Cardiac muscle cell (in vitro differentiated cells and primary cell): ENCODE data around the gene SCARB2. TPM values are rescaled to one million over a fixed set of nuclear protein-coding genes. Genes with fewer than 3 reads are reported as not detected.
"Not testable (repeated sequence)": the region's sequence is repeated elsewhere in the genome, so short reads cannot be mapped to it uniquely, and the experiment has no call there.

Experiments
- DNase-seq, 2 donors: peaks; one replicate each; pipeline versions ENCODE4 v3.0.0 to v3.0.0-alpha.2; 2010 to 2017; ENCODE audit warnings: low read depth in 1 of 2, low spot score in 1 of 2
- H3K27ac ChIP-seq: fragments of 200-600 bp; sonication (generic); 2 replicates; pipeline ENCODE4 v1.5.1; 2016
- H3K27me3 ChIP-seq: fragments of 200-600 bp; sonication (generic); 2 replicates; pipeline ENCODE4 v1.6.0; 2016; ENCODE audit warnings: control low read depth
- H3K36me3 ChIP-seq: fragments of 200-600 bp; sonication (generic); 2 replicates; pipeline ENCODE4 v1.5.1; 2016; ENCODE audit warnings: control low read depth
- H3K4me1 ChIP-seq: fragments of 200-600 bp; sonication (generic); 2 replicates; pipeline ENCODE4 v1.8.1; 2017; ENCODE audit warnings: low read depth, mild to moderate bottlenecking, mixed run types
- H3K4me3 ChIP-seq: fragments of 200-600 bp; sonication (generic); 2 replicates; pipeline ENCODE4 v1.5.1; 2016; ENCODE audit warnings: mild to moderate bottlenecking
- H3K9me3 ChIP-seq: fragments of 200-600 bp; sonication (generic); 2 replicates; pipeline ENCODE4 v1.5.1; 2017; ENCODE audit warnings: low read depth, mild to moderate bottlenecking, control low read depth
- polyA plus RNA-seq: library from polyadenylated mRNA; unstranded; fragments of >200 nt; fragmentation: Nextera tagmentation; extraction: Ambion mirVana; gene quantifications from 2 replicates; pipeline ENCODE4 v1.2.1, GENCODE V29; 2016
- total RNA-seq: library from RNA; depleted of rRNA; stranded (reverse); fragments of >200 nt; gene quantifications from 2 replicates; pipeline ENCODE4 v1.2.3, GENCODE V29; 2016
- TF ChIP-seq, protein P1 (sequence below): IDR thresholded peaks from 2 replicates; pipeline ENCODE4 v1.5.1; 2012; ENCODE audit warnings: low read depth, mild to moderate bottlenecking, low read length

Gene SCARB2
- total and polyA plus RNA-seq, 2 experiments from 2014 or later, result 40.5 to 78.6 TPM

- TF ChIP-seq, protein P1, sequence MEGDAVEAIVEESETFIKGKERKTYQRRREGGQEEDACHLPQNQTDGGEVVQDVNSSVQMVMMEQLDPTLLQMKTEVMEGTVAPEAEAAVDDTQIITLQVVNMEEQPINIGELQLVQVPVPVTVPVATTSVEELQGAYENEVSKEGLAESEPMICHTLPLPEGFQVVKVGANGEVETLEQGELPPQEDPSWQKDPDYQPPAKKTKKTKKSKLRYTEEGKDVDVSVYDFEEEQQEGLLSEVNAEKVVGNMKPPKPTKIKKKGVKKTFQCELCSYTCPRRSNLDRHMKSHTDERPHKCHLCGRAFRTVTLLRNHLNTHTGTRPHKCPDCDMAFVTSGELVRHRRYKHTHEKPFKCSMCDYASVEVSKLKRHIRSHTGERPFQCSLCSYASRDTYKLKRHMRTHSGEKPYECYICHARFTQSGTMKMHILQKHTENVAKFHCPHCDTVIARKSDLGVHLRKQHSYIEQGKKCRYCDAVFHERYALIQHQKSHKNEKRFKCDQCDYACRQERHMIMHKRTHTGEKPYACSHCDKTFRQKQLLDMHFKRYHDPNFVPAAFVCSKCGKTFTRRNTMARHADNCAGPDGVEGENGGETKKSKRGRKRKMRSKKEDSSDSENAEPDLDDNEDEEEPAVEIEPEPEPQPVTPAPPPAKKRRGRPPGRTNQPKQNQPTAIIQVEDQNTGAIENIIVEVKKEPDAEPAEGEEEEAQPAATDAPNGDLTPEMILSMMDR, result no peak
- no peaks in the 10 kb centered on the region for H3K4me1 ChIP-seq
Measured at GRCh38 chr4:76246025-76246424, 32.4 kb upstream of the SCARB2 start.

DNA sequence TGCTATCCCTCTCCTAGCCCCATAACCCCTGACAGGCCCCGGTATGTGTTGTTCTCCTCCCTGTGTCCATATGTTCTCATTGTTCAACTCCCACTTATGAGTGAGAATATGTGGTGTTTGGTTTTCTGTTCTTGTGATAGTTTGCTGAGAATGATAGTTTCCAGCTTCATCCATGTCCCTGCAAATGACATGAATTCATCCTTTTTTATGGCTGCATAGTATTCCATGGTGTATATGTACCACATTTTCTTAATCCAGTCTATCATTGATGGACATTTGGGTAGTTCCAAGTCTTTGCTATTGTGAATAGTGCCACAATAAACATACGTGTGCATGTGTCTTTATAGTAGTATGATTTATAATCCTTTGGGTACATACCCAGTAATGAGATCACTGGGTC lies 30.3 kb upstream of the SCARB2 start:
- H3K4me1 ChIP-seq, H3K27ac ChIP-seq, H3K36me3 ChIP-seq, H3K9me3 ChIP-seq, DNase-seq, H3K4me3 ChIP-seq, H3K27me3 ChIP-seq: not testable (repeated sequence)

More at GRCh38 chr4:76246025-76246424, 32.4 kb upstream of the SCARB2 start:
- H3K9me3 ChIP-seq, result no peaks in the 10 kb centered on the region
- H3K27me3 ChIP-seq, result peaks cover 19% of the 10 kb centered on the region
- no peak overlapping the region for H3K4me3 ChIP-seq
- H3K36me3 ChIP-seq, result no peaks in the 10 kb centered on the region
- H3K27ac ChIP-seq, result no peak overlapping the region
- no peak for DNase-seq

DNA sequence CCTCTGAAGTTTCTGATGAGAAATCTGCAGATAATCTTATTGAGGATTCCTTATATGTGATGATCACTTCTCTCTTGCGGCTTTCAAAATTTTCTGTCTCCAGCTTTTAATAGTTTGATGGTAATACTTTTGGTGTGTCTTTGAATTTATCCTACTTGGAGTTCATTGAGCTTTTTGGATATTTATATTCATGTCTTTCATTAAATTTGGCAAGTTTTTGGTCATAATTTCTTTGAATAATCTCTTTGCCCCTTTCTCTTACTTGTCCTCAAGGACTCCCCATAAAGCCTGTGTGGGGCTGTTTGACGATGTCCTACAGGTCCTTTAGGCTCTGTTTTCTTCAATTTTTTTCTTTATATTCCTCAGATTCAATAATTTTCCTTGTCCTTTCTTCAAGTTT lies 26.6 kb upstream of the SCARB2 start:
- Histone ChIP-seq H3K27me3 (no peaks in the 10 kb centered on the region), H3K4me3 (no peak overlapping the region), H3K27ac (no peak overlapping the region), H3K36me3 (no peaks in the 10 kb centered on the region), H3K9me3 (no peaks in the 10 kb centered on the region), H3K4me1 (no peaks in the 10 kb centered on the region)
- DNase-seq, result no peak
- TF ChIP-seq, protein P1, result no peak

- no peaks in the 10 kb centered on the region for H3K36me3 ChIP-seq
- TF ChIP-seq, protein P1, result no peak
Measured at GRCh38 chr4:76238701-76239100, 25.1 kb upstream of the SCARB2 start.

DNA sequence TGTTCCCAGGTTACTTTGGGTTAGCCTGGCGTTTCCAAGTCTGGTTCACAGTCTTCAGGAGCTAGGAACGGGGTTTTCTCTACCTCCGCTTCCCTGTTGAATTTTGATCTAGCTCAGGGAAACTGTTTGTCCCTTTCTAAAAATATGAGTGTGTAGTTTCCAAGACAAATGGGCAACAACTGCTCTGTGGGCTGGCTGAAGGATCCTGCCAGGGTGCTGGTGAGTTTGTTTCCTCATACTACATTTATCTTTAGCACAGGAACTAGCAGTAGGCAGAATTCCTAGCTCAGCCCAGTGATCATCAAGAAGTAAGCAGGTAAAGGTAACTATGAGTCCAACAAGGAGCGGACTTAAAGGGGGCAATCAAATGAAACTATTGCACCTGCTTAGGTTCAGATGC lies 24.6 kb upstream of the SCARB2 start:
- Histone ChIP-seq H3K27ac (no peak overlapping the region), H3K4me1 (no peaks in the 10 kb centered on the region), H3K36me3 (no peaks in the 10 kb centered on the region), H3K9me3 (no peaks in the 10 kb centered on the region), H3K4me3 (no peak overlapping the region), H3K27me3 (no peaks in the 10 kb centered on the region)
- TF ChIP-seq, protein P1, result no peak
- no peak for DNase-seq

More at GRCh38 chr4:76238701-76239100, 25.1 kb upstream of the SCARB2 start:
- Histone ChIP-seq H3K27me3 (no peaks in the 10 kb centered on the region), H3K4me3 (no peak overlapping the region), H3K27ac (no peak overlapping the region), H3K4me1 (no peaks in the 10 kb centered on the region), H3K9me3 (no peaks in the 10 kb centered on the region)
- DNase-seq, result no peak

DNA sequence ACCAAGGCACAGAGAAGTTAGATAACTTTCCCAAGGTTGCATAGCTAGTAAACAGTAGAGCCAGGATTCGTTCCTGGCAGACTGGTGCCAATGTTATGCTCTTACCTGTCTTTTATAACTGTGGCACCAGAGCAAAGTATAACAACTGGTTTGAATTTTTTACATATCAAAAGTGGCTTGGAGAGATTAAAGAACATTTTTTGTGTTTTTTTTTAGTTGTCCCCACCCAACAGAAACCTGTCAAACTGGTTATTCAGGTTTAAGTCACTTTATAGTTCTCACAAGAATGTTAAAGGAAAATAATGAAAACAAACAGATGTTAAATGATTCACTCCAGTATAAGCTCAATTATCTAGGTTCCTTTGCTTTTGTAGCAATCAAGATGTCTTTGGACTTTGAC lies 22.3 kb upstream of the SCARB2 start:
- H3K27ac ChIP-seq, result no peak overlapping the region

More for the DNA sequence above, 22.3 kb upstream of the SCARB2 start:
- TF ChIP-seq, protein P1, result no peak
- H3K4me1 ChIP-seq, result no peaks in the 10 kb centered on the region
- H3K4me3 ChIP-seq, result no peak overlapping the region
- H3K9me3 ChIP-seq, result no peaks in the 10 kb centered on the region
- DNase-seq, result no peak
- H3K27me3 ChIP-seq, result no peaks in the 10 kb centered on the region
- H3K36me3 ChIP-seq, result no peaks in the 10 kb centered on the region
